ENCODE data around the gene CACNA1G. TPM values are rescaled to one million over a fixed set of nuclear protein-coding genes. Genes with fewer than 3 reads are reported as not detected.

The CACNA1G gene
- total and polyA plus RNA-seq, 2 experiments from 2014 or later: 3.5 to 4.8 TPM

- peak overlapping the region; percentile 63 for H3K27ac ChIP-seq
- no peaks in the 10 kb centered on the region for H3K9me3 ChIP-seq (ENCODE audit: low read depth)
- no peaks in the 10 kb centered on the region for H3K36me3 ChIP-seq (replicated peaks; ENCODE audit: insufficient read depth, low read depth)
- H3K79me2 ChIP-seq: no peaks in the 10 kb centered on the region
- no peak overlapping the region for H2AFZ ChIP-seq
- TF ChIP-seq CTCF (IDR thresholded peaks at IDR 0.05; ENCODE audit: poor library complexity): no peak
- no peak for DNase-seq (ENCODE audit: low spot score)
- H3K4me3 ChIP-seq: no peak overlapping the region
- no peak overlapping the region for H3K4me2 ChIP-seq
- no peaks in the 10 kb centered on the region for H3K9me2 ChIP-seq (replicated peaks; ENCODE audit: insufficient read depth)
- peaks cover 29% of the 10 kb centered on the region for H3K27me3 ChIP-seq
- 77% methylated on average over 7 of the region's 7 CpGs for WGBS (ENCODE audit: low lambda C conversion rate, missing lambda C conversion rate)
- no peaks in the 10 kb centered on the region for H4K20me1 ChIP-seq (ENCODE audit: insufficient read depth, poor library complexity, severe bottlenecking)
- peaks cover 57% of the 10 kb centered on the region for H3K4me1 ChIP-seq (ENCODE audit: insufficient read depth)
These were observed 77.5 kb downstream of the CACNA1G start for GRCh38 chr17:50637829-50638605.

- Histone ChIP-seq H3K9me3 (ENCODE audit: low read depth) (no peaks in the 10 kb centered on the region), H3K9me2 (replicated peaks; ENCODE audit: insufficient read depth) (no peaks in the 10 kb centered on the region), H3K27ac (peak overlapping the region; percentile 63), H3K4me2 (no peak overlapping the region), H3K36me3 (replicated peaks; ENCODE audit: insufficient read depth, low read depth) (no peaks in the 10 kb centered on the region), H3K79me2 (no peaks in the 10 kb centered on the region), H3K4me3 (no peak overlapping the region), H2AFZ (no peak overlapping the region), H3K4me1 (ENCODE audit: insufficient read depth) (peaks cover 62% of the 10 kb centered on the region), H3K27me3 (peaks cover 27% of the 10 kb centered on the region), H4K20me1 (ENCODE audit: insufficient read depth, poor library complexity, severe bottlenecking) (no peaks in the 10 kb centered on the region)
- DNase-seq (ENCODE audit: low spot score): no peak
- TF ChIP-seq CTCF (IDR thresholded peaks at IDR 0.05; ENCODE audit: poor library complexity) (no peak), EZH2phosphoT487 (IDR thresholded peaks at IDR 0.05; ENCODE audit: low read depth, severe bottlenecking, unreplicated experiment) (no peak), EZH2 (IDR thresholded peaks at IDR 0.05; ENCODE audit: borderline replicate concordance) (no peak)
- 80% methylated on average over 2 of the region's 2 CpGs for WGBS (ENCODE audit: low lambda C conversion rate, missing lambda C conversion rate)
These were observed 78.1 kb downstream of the CACNA1G start for GRCh38 chr17:50638606-50638965.

- Histone ChIP-seq H3K9me3 (ENCODE audit: low read depth) (no peaks in the 10 kb centered on the region), H2AFZ (no peak overlapping the region), H3K4me2 (peak overlapping the region; percentile 35), H3K27ac (peak overlapping the region; percentile 63), H3K27me3 (peaks cover 22% of the 10 kb centered on the region), H3K9me2 (replicated peaks; ENCODE audit: insufficient read depth) (no peaks in the 10 kb centered on the region), H3K4me3 (no peak overlapping the region), H3K36me3 (replicated peaks; ENCODE audit: insufficient read depth, low read depth) (no peaks in the 10 kb centered on the region), H3K4me1 (ENCODE audit: insufficient read depth) (peaks cover 62% of the 10 kb centered on the region), H3K79me2 (no peaks in the 10 kb centered on the region), H4K20me1 (ENCODE audit: insufficient read depth, poor library complexity, severe bottlenecking) (no peaks in the 10 kb centered on the region)
- WGBS (ENCODE audit: low lambda C conversion rate, missing lambda C conversion rate): 54% methylated on average over 9 of the region's 9 CpGs
- TF ChIP-seq CTCF (IDR thresholded peaks at IDR 0.05; ENCODE audit: poor library complexity) (no peak), EZH2 (IDR thresholded peaks at IDR 0.05; ENCODE audit: borderline replicate concordance) (no peak), EZH2phosphoT487 (IDR thresholded peaks at IDR 0.05; ENCODE audit: low read depth, severe bottlenecking, unreplicated experiment) (no peak)
- peak; percentile 85 for DNase-seq (ENCODE audit: low spot score)
These were observed 78.6 kb downstream of the CACNA1G start for GRCh38 chr17:50638966-50639713.

All from hepatocyte (in vitro differentiated cells).